22Rv1 (cell line): Measurements from ENCODE around the gene NFE2L3.

Source experiments
- H3K27ac ChIP-seq: fragments of 450-650 bp; 2 replicates; pipeline ENCODE4 v1.5.1; 2017
- ZFX ChIP-seq: fragments of 450-650 bp; IDR thresholded peaks from 2 replicates; pipeline ENCODE4 v1.6.1; 2017; ENCODE audit warnings: antibody characterized with exemption, borderline replicate concordance
- TF ChIP-seq, protein P1 (sequence below): fragments of 450-650 bp; IDR thresholded peaks from 2 replicates; pipeline ENCODE4 v1.5.1; 2017; ENCODE audit warnings: mild to moderate bottlenecking

The NFE2L3 gene

DNA sequence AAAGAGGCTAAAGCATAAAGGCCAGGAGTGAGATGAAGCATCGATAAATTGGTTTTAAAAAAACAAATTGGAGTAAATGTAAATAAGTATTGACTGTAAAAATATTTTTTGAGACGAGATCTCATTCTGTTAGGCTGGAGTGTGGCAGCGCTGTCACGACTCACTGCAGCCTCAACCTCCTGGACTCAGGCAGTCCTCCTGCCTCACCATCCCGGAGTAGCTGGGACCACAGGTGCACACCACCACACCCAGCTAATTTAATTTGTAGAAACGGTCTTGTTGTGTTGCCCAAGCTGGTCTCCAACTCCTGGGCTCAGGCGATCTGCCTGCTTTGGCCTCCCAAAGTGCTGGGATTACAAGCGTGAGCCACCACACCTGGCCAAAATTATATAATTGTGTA, 30.7 kb downstream of the NFE2L3 start:
- TF ChIP-seq, protein P1, sequence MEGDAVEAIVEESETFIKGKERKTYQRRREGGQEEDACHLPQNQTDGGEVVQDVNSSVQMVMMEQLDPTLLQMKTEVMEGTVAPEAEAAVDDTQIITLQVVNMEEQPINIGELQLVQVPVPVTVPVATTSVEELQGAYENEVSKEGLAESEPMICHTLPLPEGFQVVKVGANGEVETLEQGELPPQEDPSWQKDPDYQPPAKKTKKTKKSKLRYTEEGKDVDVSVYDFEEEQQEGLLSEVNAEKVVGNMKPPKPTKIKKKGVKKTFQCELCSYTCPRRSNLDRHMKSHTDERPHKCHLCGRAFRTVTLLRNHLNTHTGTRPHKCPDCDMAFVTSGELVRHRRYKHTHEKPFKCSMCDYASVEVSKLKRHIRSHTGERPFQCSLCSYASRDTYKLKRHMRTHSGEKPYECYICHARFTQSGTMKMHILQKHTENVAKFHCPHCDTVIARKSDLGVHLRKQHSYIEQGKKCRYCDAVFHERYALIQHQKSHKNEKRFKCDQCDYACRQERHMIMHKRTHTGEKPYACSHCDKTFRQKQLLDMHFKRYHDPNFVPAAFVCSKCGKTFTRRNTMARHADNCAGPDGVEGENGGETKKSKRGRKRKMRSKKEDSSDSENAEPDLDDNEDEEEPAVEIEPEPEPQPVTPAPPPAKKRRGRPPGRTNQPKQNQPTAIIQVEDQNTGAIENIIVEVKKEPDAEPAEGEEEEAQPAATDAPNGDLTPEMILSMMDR = no peak
- H3K27ac ChIP-seq = peak overlapping the region; percentile 55

DNA sequence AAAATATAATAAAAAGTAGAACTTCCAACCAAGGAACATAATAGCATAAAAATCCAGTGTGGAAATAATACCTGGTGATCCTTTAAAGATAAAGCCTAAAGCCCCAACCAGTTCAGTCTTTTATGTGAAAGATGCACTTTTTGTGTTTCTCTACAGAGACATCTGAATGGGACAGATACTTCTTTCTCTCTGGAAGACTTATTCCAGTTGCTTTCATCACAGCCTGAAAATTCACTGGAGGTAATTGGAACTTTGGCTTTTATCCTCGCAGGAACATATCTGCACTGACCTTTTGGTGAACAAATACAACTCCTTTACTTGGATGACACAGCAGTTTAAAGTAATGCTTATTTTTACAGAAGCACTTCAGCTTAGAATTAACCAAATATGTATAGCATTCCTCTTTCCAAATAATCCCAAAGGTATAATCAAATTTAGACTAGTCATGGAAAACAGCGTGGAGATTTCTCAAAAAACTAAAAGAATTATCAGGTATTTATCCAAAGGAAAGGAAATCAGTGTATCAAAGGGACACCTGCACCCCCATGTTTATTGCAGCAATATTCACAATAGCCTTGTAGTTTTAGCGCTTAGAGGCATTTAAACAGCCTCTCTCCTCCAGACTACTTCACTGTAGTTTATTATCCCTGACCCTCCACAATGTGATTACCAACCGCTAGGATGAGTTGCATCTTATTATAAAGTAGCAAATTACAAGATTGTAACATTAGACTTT, 31.7 kb downstream of the NFE2L3 start:
- no peak for TF ChIP-seq ZFX
- TF ChIP-seq, protein P1 = no peak
- H3K27ac ChIP-seq = peak overlapping the region; percentile 55

DNA sequence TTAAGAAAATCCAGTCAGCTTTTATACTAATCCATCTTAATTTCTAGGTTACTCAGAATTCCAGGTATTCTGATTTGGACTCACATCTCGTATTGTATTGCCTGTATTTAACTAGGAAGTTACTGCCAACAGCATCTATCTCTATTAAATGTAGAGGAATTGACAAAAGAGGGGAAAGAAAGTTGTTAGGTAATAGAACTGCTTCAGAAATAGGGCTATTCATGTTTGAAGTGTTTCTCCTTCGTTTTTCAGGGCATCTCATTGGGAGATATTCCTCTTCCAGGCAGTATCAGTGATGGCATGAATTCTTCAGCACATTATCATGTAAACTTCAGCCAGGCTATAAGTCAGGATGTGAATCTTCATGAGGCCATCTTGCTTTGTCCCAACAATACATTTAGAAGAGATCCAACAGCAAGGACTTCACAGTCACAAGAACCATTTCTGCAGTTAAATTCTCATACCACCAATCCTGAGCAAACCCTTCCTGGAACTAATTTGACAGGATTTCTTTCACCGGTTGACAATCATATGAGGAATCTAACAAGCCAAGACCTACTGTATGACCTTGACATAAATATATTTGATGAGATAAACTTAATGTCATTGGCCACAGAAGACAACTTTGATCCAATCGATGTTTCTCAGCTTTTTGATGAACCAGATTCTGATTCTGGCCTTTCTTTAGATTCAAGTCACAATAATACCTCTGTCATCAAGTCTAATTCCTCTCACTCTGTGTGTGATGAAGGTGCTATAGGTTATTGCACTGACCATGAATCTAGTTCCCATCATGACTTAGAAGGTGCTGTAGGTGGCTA, 32.5 kb downstream of the NFE2L3 start:
- H3K27ac ChIP-seq = peak overlapping the region; percentile 55

DNA sequence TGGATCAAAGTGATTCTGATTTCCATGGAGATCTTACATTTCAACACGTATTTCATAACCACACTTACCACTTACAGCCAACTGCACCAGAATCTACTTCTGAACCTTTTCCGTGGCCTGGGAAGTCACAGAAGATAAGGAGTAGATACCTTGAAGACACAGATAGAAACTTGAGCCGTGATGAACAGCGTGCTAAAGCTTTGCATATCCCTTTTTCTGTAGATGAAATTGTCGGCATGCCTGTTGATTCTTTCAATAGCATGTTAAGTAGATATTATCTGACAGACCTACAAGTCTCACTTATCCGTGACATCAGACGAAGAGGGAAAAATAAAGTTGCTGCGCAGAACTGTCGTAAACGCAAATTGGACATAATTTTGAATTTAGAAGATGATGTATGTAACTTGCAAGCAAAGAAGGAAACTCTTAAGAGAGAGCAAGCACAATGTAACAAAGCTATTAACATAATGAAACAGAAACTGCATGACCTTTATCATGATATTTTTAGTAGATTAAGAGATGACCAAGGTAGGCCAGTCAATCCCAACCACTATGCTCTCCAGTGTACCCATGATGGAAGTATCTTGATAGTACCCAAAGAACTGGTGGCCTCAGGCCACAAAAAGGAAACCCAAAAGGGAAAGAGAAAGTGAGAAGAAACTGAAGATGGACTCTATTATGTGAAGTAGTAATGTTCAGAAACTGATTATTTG, 33.3 kb downstream of the NFE2L3 start:
- TF ChIP-seq, protein P1 = no peak
- no peak for TF ChIP-seq ZFX
- H3K27ac ChIP-seq = peak overlapping the region; percentile 55

DNA sequence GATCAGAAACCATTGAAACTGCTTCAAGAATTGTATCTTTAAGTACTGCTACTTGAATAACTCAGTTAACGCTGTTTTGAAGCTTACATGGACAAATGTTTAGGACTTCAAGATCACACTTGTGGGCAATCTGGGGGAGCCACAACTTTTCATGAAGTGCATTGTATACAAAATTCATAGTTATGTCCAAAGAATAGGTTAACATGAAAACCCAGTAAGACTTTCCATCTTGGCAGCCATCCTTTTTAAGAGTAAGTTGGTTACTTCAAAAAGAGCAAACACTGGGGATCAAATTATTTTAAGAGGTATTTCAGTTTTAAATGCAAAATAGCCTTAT, 33.8 kb downstream of the NFE2L3 start:
- peak overlapping the region; percentile 55 for H3K27ac ChIP-seq
- no peak for TF ChIP-seq ZFX
- TF ChIP-seq, protein P1 = no peak

DNA sequence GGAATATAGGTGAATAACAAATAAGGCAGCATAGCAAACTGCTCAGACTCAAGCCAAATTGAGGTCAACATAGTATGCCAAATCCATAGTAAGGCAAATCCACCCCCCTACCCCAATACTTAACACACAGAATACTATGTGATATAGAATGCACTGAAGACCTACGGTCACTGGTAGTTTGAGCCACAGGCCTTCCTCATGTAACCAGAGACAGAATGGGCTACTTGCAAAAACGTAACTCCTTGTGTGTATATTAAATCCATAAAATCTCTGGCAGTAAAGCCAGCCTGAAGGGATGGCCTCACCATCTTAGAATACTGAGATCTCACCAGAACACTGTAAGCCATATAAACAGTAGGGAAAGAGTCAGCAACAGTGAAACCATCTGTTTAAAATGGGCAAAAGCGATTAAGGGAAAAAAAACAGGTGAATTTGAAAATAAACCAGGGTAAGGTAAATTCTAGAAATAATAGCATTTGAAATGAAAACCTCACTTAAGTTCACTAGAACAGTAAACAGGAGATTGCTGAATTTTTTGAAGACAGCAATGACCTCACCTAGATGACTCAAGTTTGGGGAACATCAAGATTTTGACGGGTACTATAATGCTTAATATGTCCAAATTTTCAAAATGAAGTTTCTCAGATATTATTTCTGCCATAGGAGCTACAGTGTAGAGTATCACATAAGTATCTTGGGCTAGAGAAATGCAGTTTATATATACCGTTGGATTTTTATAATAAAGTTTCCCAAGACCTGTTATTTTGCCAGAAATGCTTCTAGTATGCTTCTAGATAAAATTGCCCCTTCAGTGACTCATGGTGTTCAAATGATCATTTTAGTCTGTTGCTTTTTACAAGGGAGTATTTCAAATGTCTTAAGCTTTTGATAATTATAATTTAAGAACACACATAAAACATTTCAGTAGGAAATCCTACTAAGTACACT, 34.6 kb downstream of the NFE2L3 start:
- TF ChIP-seq, protein P1 = no peak
- no peak for TF ChIP-seq ZFX
- peak overlapping the region; percentile 55 for H3K27ac ChIP-seq
